A549 (cell line): ENCODE results near the gene GSTO1. TPM values are rescaled to one million over a fixed set of nuclear protein-coding genes. Genes with fewer than 3 reads are reported as not detected.

ENCODE experiments used
- ATAC-seq, 2 experiments: fragments of 200-7000 bp in 1 of 2; fragments of >200 bp in 1 of 2; cut with Nextera tagmentation in 1 of 2; cut with Tn5 transposase in 1 of 2; 3 replicates each; pipeline versions ENCODE4 v1.8.0 to v1.9.1; 2018 to 2020; ENCODE audit warnings: mild to moderate bottlenecking in 1 of 2, moderate library complexity in 1 of 2
- CTCF ChIA-PET: fragments of 300-600 bp; sonication (Branson Sonifier 250); formaldehyde crosslinking; extraction: SDS; loops from one replicate; lab custom pipeline; 2021; ENCODE audit warnings: antibody characterized with exemption, inconsistent platforms; lab: Yijun Ruan, JAX
- POLR2A ChIA-PET: fragments of 350-600 bp; formaldehyde crosslinking; extraction: SDS; loops from one replicate; lab custom pipeline; 2021; ENCODE audit warnings: antibody characterized with exemption, inconsistent platforms; lab: Yijun Ruan, JAX
- DNase-seq, 2 experiments: peaks; one replicate each; pipeline versions ENCODE4 v3.0.0 to v3.0.0-alpha.2; 2011 to 2016; ENCODE audit warnings: low read depth in 1 of 2, low spot score in 1 of 2
- FAIRE-seq: peaks from 2 replicates; lab custom pipeline; 2011; peaks lifted over from hg19 to GRCh38; lab: Jason Lieb, UNC
- H3K27ac ChIP-seq, 2 experiments: fragments of >200 bp; sonication (Bioruptor Twin); formaldehyde crosslinking; 3 replicates each; pipeline ENCODE4 v1.5.1; 2016 to 2017
- H3K4me1 ChIP-seq: fragments of >200 bp; sonication (Bioruptor Twin); formaldehyde crosslinking; 3 replicates; pipeline ENCODE4 v1.6.1; 2016
- H3K4me2 ChIP-seq: fragments of >200 bp; sonication (Bioruptor Twin); formaldehyde crosslinking; 3 replicates; pipeline ENCODE4 v1.6.1; 2016
- H3K4me3 ChIP-seq: fragments of >200 bp; sonication (Bioruptor Twin); formaldehyde crosslinking; 3 replicates; pipeline ENCODE4 v1.5.1; 2016
- H3K9me3 ChIP-seq: fragments of >200 bp; sonication (Bioruptor Twin); formaldehyde crosslinking; 3 replicates; pipeline ENCODE4 v1.6.1; 2016
- BHLHE40 ChIP-seq: IDR thresholded peaks from 2 replicates; pipeline ENCODE4 v1.6.1; 2012; ENCODE audit warnings: low read depth, low read length, inconsistent platforms
- CBX8 ChIP-seq: fragments of 200-600 bp; sonication (generic); IDR thresholded peaks from 2 replicates; pipeline ENCODE4 v1.6.1; 2016
- CHD4 ChIP-seq: fragments of 200-600 bp; sonication (generic); IDR thresholded peaks from 2 replicates; pipeline ENCODE4 v1.6.1; 2016; ENCODE audit warnings: antibody characterized with exemption, mild to moderate bottlenecking, borderline replicate concordance
- FOSL2 ChIP-seq, 2 experiments: fragments of 450-650 bp in 1 of 2; fragments of >200 bp in 1 of 2; sonication (Bioruptor Twin) in 1 of 2; formaldehyde crosslinking; IDR thresholded peaks; 2 replicates each; pipeline versions ENCODE4 v1.5.0 to v1.6.1; 2016 to 2020; ENCODE audit warnings: mild to moderate bottlenecking in 1 of 2, moderate library complexity in 1 of 2
- GATA3 ChIP-seq: IDR thresholded peaks from 2 replicates; pipeline ENCODE4 v1.6.1; 2012; ENCODE audit warnings: borderline replicate concordance
- HOXB5 ChIP-seq: fragments of 250-450 bp; sonication (Bioruptor Pico); IDR thresholded peaks from 2 replicates; pipeline ENCODE4 v1.5.0; 2020; ENCODE audit warnings: mild to moderate bottlenecking, moderate library complexity
- JUN ChIP-seq, 2 experiments: fragments of >200 bp; sonication (Bioruptor Twin); formaldehyde crosslinking; IDR thresholded peaks; 2 replicates in 1 of 2; 3 replicates in 1 of 2; pipeline ENCODE4 v1.6.1; 2016 to 2017
- JUNB ChIP-seq: fragments of >200 bp; sonication (Bioruptor Twin); formaldehyde crosslinking; IDR thresholded peaks from 2 replicates; pipeline ENCODE4 v1.6.1; 2016
- KDM1A ChIP-seq: fragments of 200-600 bp; sonication (generic); IDR thresholded peaks from 2 replicates; pipeline ENCODE4 v1.6.1; 2016; ENCODE audit warnings: low read depth, mild to moderate bottlenecking
- MYC ChIP-seq: IDR thresholded peaks from 2 replicates; pipeline ENCODE4 v1.6.1; 2012; ENCODE audit warnings: mild to moderate bottlenecking, inconsistent platforms, low read length, improper control_type of control experiment, borderline replicate concordance
- NPAS2 ChIP-seq: fragments of 250-450 bp; sonication (Bioruptor Pico); IDR thresholded peaks from 2 replicates; pipeline ENCODE4 v1.8.0; 2022; ENCODE audit warnings: mild to moderate bottlenecking, moderate library complexity, borderline replicate concordance
- NR3C1 ChIP-seq: fragments of >200 bp; sonication (Bioruptor Twin); formaldehyde crosslinking; IDR thresholded peaks from 3 replicates; pipeline ENCODE4 v1.6.1; 2017
- POLR2A ChIP-seq: IDR thresholded peaks from 2 replicates; pipeline ENCODE4 v1.6.1; 2012; ENCODE audit warnings: mild to moderate bottlenecking, low read length
- POLR2AphosphoS2 ChIP-seq: conservative IDR thresholded peaks from 2 replicates; pipeline ENCODE4 v1.6.1; 2012; ENCODE audit warnings: low read length, improper control_type of control experiment, inconsistent platforms
- RCOR1 ChIP-seq: fragments of 150-350 bp; IDR thresholded peaks from 2 replicates; pipeline ENCODE4 v1.6.1; 2014; ENCODE audit warnings: antibody characterized with exemption, low read length, low read depth
- RFX5 ChIP-seq: fragments of 450-650 bp; IDR thresholded peaks from 2 replicates; pipeline ENCODE4 v1.7.1; 2014; ENCODE audit warnings: antibody characterized with exemption, mild to moderate bottlenecking, moderate library complexity
- ZFP36 ChIP-seq: fragments of 450-650 bp; IDR thresholded peaks from 2 replicates; pipeline ENCODE4 v1.6.1; 2014; ENCODE audit warnings: borderline replicate concordance; ENCODE audit not compliant: partially characterized antibody
- ZNF302 ChIP-seq: fragments of 250-450 bp; sonication (Bioruptor Pico); IDR thresholded peaks from 2 replicates; pipeline ENCODE4 v1.9.0; 2021; ENCODE audit warnings: inconsistent platforms, mild to moderate bottlenecking, moderate library complexity
- ZSCAN20 ChIP-seq: fragments of 250-450 bp; sonication (Bioruptor Pico); IDR thresholded peaks from 2 replicates; pipeline ENCODE4 v1.8.0; 2022; ENCODE audit warnings: mild to moderate bottlenecking, moderate library complexity
- WGBS: methylation state at CpG from one replicate; pipeline ENCODE4 v1.1.6; 2017; ENCODE audit errors: missing lambda C conversion rate; 5-methylcytosine and 5-hydroxymethylcytosine counted together
- polyA plus RNA-seq, 4 experiments: library from polyadenylated mRNA; depleted of rRNA in 3 of 4; stranded (reverse); fragments of >200 nt; fragmentation: RNase III in 1 of 4; extraction: RNeasy Plus Mini Kit Qiagen cat#74134 plus additional on column Dnase treatment in 1 of 4; gene quantifications; 2 replicates in 3 of 4; 3 replicates in 1 of 4; pipeline ENCODE4 v1.2.3, GENCODE V29; 2011 to 2017
- TF ChIP-seq, protein P1 (sequence below): fragments of 150-350 bp; IDR thresholded peaks from 2 replicates; pipeline ENCODE4 v1.6.1; 2014; ENCODE audit warnings: low read depth, mild to moderate bottlenecking, low read length
- TF ChIP-seq, protein P2 (sequence below): IDR thresholded peaks from 2 replicates; pipeline ENCODE4 v1.6.1; 2012; ENCODE audit warnings: low read depth, borderline replicate concordance
- TF ChIP-seq, protein P3 (sequence below): fragments of 250-450 bp; sonication (Bioruptor Pico); IDR thresholded peaks from 2 replicates; pipeline ENCODE4 v1.5.0; 2020; ENCODE audit warnings: low read depth, mild to moderate bottlenecking, moderate library complexity
- TF ChIP-seq, protein P4 (sequence below): fragments of 450-650 bp; IDR thresholded peaks from 2 replicates; pipeline ENCODE4 v1.6.1; 2014; ENCODE audit warnings: antibody characterized with exemption

Gene GSTO1
- polyA plus RNA-seq, 2 of the 4 experiments (the other 2 are of a cell fraction): 163 to 204 TPM

DNA sequence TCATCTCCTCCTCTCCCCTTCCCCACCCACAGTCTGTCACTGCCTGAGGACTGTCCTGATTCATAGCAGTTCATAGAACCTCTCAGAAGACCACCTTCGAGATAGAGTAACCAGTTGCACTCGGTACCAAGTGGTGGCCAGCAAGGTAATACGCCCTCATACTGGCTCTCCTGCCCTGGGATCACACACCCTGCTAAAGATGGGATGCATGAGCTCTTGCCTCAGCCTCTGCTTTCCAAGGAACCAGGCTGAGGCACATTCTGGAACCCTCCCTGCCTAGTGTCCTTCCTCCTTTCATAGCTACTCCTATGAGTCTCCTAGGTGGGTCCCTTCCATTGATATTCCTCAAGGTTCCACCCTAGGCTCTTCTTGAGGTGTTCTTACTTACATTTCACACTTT lies 38.1 kb upstream of the GSTO1 start:
- ATAC-seq (no peak; a peak in 1 of 6 replicates), DNase-seq (no peak), FAIRE-seq (no peak)
- no peaks in the 10 kb centered on the region for H3K9me3 ChIP-seq
- 22% methylated on average over 3 of the region's 3 CpGs for WGBS
- TF ChIP-seq, protein P1, sequence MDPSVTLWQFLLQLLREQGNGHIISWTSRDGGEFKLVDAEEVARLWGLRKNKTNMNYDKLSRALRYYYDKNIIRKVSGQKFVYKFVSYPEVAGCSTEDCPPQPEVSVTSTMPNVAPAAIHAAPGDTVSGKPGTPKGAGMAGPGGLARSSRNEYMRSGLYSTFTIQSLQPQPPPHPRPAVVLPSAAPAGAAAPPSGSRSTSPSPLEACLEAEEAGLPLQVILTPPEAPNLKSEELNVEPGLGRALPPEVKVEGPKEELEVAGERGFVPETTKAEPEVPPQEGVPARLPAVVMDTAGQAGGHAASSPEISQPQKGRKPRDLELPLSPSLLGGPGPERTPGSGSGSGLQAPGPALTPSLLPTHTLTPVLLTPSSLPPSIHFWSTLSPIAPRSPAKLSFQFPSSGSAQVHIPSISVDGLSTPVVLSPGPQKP: no peak
- no peak for TF ChIP-seq FOSL2 (IDR thresholded peaks at IDR 0.05)
- no peak for TF ChIP-seq FOSL2 (CRISPR knock-in tag; IDR thresholded peaks at IDR 0.05)
- TF ChIP-seq CHD4: no peak
- no peak for TF ChIP-seq ZFP36
- no peak for TF ChIP-seq POLR2A
- no peak for TF ChIP-seq CBX8
- H3K4me3 ChIP-seq: no peak overlapping the region
- no peak overlapping the region for H3K27ac ChIP-seq
- no peak overlapping the region for H3K4me2 ChIP-seq
- POLR2A ChIA-PET: no interaction called here
- CTCF ChIA-PET: interaction anchor here (1.0 to 1.6 kb wide), 4 partner anchors 12 to 332 kb away, joined by 3 to 6 read pairs (median 3); no protein-coding TSS in a partner anchor
- H3K4me1 ChIP-seq: no peaks in the 10 kb centered on the region

DNA sequence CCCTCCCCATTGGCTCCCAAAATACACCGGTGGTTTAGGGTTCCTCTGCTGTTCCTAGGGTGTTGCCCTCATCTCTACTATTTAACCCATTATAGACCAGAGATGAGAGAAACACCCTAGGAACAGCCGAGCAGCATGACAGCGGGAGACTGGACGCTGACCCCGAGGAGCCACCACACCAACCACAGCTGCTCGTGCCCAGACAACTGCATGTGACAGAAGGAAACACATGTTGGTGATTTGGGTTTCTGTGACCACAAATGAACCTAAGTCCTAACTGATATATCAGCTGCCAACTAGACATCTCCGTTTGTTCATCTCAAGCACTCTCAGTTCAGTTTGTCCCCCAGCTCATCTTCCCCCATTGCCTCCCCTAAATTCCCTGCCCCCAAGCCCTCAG lies 35.9 kb upstream of the GSTO1 start:
- CTCF ChIA-PET: interaction anchor here (0.6 to 0.9 kb wide), 3 partner anchors 97 to 174 kb away, joined by 3 read pairs; partner anchors contain the start of gene SFR1
- no peak for DNase-seq

DNA sequence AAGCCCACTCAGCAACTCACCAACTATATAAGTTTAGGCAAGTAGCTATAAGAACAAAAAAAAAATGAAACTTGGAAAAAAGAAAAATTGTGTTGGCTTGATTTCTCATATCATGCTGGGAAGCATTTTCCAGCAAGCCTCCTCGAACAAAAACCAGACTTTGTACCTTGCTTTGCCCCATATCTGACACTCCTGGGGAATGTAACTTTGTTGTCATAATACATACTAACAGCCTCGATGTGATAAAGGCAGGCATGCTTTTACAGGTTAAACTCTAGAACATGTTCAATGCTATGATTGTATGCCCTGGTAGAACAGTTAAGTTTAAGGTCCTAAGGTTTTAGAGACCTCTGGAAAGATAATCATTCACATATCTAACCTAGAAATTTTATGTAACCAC lies 34.2 kb upstream of the GSTO1 start:
- no peak for FAIRE-seq
- ATAC-seq: no peak

More for the DNA sequence above, 35.9 kb upstream of the GSTO1 start:
- H3K4me2 ChIP-seq: no peak overlapping the region
- H3K4me1 ChIP-seq: no peaks in the 10 kb centered on the region
- WGBS: 46% methylated on average over 7 of the region's 7 CpGs
- no peaks in the 10 kb centered on the region for H3K9me3 ChIP-seq
- H3K4me3 ChIP-seq: no peak overlapping the region
- TF ChIP-seq ZNF302 (CRISPR knock-in tag) (no peak), BHLHE40 (no peak), POLR2AphosphoS2 (no peak), NR3C1 (no peak), HOXB5 (no peak)
- TF ChIP-seq, protein P1: no peak
- TF ChIP-seq, protein P2, sequence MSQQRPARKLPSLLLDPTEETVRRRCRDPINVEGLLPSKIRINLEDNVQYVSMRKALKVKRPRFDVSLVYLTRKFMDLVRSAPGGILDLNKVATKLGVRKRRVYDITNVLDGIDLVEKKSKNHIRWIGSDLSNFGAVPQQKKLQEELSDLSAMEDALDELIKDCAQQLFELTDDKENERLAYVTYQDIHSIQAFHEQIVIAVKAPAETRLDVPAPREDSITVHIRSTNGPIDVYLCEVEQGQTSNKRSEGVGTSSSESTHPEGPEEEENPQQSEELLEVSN: no peak
- TF ChIP-seq, protein P3, sequence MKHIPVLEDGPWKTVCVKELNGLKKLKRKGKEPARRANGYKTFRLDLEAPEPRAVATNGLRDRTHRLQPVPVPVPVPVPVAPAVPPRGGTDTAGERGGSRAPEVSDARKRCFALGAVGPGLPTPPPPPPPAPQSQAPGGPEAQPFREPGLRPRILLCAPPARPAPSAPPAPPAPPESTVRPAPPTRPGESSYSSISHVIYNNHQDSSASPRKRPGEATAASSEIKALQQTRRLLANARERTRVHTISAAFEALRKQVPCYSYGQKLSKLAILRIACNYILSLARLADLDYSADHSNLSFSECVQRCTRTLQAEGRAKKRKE (CRISPR knock-in tag): no peak
- TF ChIP-seq, all 56 proteins: peak for 0
- ATAC-seq (no peak), FAIRE-seq (no peak)
- H3K27ac ChIP-seq: no peak overlapping the region
- POLR2A ChIA-PET: no interaction called here

More for the DNA sequence above, 34.2 kb upstream of the GSTO1 start:
- no peak overlapping the region for H3K27ac ChIP-seq
- DNase-seq: no peak
- ChIA-PET POLR2A (no interaction called here), CTCF (interaction anchor here (0.6 kb wide), 1 partner anchor 10 kb away, joined by 3 read pairs; no protein-coding TSS in a partner anchor)
- no peaks in the 10 kb centered on the region for H3K9me3 ChIP-seq
- H3K4me3 ChIP-seq: no peak overlapping the region
- WGBS: 10% methylated on average over 2 of the region's 2 CpGs
- H3K4me1 ChIP-seq: no peaks in the 10 kb centered on the region
- no peak overlapping the region for H3K4me2 ChIP-seq
- TF ChIP-seq RFX5: no peak
- TF ChIP-seq JUN (IDR thresholded peaks at IDR 0.05): no peak
- TF ChIP-seq NPAS2 (CRISPR knock-in tag): no peak
- no peak for TF ChIP-seq MYC
- TF ChIP-seq JUNB: no peak
- no peak for TF ChIP-seq CHD4
- TF ChIP-seq POLR2A: no peak
- TF ChIP-seq, protein P4, sequence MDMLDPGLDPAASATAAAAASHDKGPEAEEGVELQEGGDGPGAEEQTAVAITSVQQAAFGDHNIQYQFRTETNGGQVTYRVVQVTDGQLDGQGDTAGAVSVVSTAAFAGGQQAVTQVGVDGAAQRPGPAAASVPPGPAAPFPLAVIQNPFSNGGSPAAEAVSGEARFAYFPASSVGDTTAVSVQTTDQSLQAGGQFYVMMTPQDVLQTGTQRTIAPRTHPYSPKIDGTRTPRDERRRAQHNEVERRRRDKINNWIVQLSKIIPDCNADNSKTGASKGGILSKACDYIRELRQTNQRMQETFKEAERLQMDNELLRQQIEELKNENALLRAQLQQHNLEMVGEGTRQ: no peak
- TF ChIP-seq KDM1A: no peak
- TF ChIP-seq NR3C1: no peak
- no peak for TF ChIP-seq HOXB5
- no peak for TF ChIP-seq RCOR1
- no peak for TF ChIP-seq ZSCAN20 (CRISPR knock-in tag)
- no peak for TF ChIP-seq GATA3
- TF ChIP-seq, all 56 proteins: peak for 0
